ENCODE results near the gene PIGQ.

The PIGQ gene

DNA sequence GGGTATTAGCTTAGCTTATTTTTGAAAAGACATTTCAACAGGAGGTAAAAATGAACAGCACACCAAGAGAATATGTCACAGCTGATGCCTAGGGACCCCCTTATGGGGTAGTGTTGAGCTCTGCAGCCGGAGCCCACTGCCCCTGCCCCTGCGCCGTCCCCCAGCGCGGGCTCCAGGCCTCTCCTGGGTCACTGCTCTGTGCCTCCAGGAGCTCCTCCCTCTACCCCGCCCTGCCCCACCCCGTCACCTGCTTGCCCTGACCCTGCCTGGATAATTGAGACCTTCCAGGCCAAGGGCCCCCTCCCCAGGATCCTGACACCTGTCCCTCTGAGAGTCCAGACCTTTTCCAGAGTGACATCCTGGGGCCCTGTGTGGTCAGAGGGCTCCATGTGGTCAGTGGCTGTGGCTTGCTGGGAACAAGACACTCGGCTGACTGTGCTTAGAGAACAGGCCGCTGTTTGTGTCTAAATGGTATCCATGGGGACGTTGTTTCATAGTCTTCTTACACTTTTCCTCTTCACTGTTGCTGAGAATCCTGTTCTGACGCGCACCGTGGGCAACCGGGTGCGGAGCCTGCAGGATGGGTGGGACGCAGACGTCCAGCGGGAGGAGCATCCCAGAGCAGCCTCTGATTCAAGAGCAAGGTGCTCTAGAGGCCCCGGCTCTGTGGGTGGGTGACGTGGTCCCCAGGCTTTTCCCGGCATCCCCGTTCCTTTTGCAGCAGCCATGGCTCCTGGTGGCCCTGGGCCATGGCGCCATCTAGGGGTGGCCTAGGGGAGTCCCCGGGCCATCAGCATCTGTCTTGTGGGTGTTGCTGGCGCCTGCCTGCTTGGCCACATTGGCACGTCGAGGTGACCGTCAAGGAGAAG lies 41.0 kb downstream of the PIGQ start:
- Histone ChIP-seq H3K27me3 (replicated peaks; ENCODE audit: control insufficient read depth, insufficient read depth, low read length) (no peaks in the 10 kb centered on the region), H3K9me3 (ENCODE audit: control insufficient read depth, low read length) (no peaks in the 10 kb centered on the region)
- peak; percentile 50 for DNase-seq (ENCODE audit: low read depth)

DNA sequence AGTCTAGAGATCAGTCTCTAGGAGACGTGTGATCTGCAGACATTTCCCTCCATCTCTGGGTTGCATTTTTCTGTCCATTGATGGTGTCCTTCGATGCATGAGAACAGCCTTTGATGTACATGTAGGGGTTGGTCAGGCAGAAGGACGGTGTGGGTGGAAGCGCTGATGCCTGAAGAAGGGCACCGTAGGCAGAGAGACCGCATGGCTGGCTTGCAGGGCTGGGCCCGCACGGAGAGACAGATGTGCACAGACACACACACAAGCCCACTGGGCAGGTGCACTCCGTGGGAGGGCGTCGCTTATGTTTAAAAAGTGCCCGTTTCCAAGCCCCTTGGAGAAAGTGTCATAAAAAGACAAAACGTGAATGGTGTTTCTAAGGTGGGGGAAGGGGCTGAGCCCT lies 45.4 kb downstream of the PIGQ start:
- no peak overlapping the region for H3K4me3 ChIP-seq (ENCODE audit: low read length)
- H3K36me3 ChIP-seq (ENCODE audit: control insufficient read depth, insufficient read depth, low read length, severe bottlenecking): no peaks in the 10 kb centered on the region
- no peak overlapping the region for H3K9ac ChIP-seq (ENCODE audit: low read length)
- H3K9me3 ChIP-seq (ENCODE audit: control insufficient read depth, low read length): no peaks in the 10 kb centered on the region
- DNase-seq (ENCODE audit: low read depth): no peak
- H3K4me1 ChIP-seq (ENCODE audit: control insufficient read depth, insufficient read depth, low read length): no peaks in the 10 kb centered on the region
- H3K27me3 ChIP-seq (replicated peaks; ENCODE audit: control insufficient read depth, insufficient read depth, low read length): no peaks in the 10 kb centered on the region

More for the DNA sequence above, 41.0 kb downstream of the PIGQ start:
- no peaks in the 10 kb centered on the region for H3K4me1 ChIP-seq (ENCODE audit: control insufficient read depth, insufficient read depth, low read length)
- H3K4me3 ChIP-seq (ENCODE audit: low read length): no peak overlapping the region
- H3K36me3 ChIP-seq (ENCODE audit: control insufficient read depth, insufficient read depth, low read length, severe bottlenecking): no peaks in the 10 kb centered on the region
- no peak overlapping the region for H3K9ac ChIP-seq (ENCODE audit: low read length)

- no peaks in the 10 kb centered on the region for H3K27me3 ChIP-seq (replicated peaks; ENCODE audit: control insufficient read depth, insufficient read depth, low read length)
- no peaks in the 10 kb centered on the region for H3K9me3 ChIP-seq (ENCODE audit: control insufficient read depth, low read length)
- peaks cover 5% of the 10 kb centered on the region for H3K4me1 ChIP-seq (ENCODE audit: control insufficient read depth, insufficient read depth, low read length)
- H3K9ac ChIP-seq (ENCODE audit: low read length): no peak overlapping the region
- H3K4me3 ChIP-seq (ENCODE audit: low read length): no peak overlapping the region
- DNase-seq (ENCODE audit: low read depth): no peak
- H3K36me3 ChIP-seq (ENCODE audit: control insufficient read depth, insufficient read depth, low read length, severe bottlenecking): no peaks in the 10 kb centered on the region
These were observed 47.2 kb downstream of the PIGQ start for GRCh38 chr16:616733-617586.

- Histone ChIP-seq H3K4me3 (ENCODE audit: low read length) (no peak overlapping the region), H3K4me1 (ENCODE audit: control insufficient read depth, insufficient read depth, low read length) (peaks cover 10% of the 10 kb centered on the region), H3K9ac (ENCODE audit: low read length) (no peak overlapping the region), H3K36me3 (ENCODE audit: control insufficient read depth, insufficient read depth, low read length, severe bottlenecking) (no peaks in the 10 kb centered on the region), H3K27me3 (replicated peaks; ENCODE audit: control insufficient read depth, insufficient read depth, low read length) (no peaks in the 10 kb centered on the region), H3K9me3 (ENCODE audit: control insufficient read depth, low read length) (no peaks in the 10 kb centered on the region)
- DNase-seq (ENCODE audit: low read depth): no peak
These were observed 48.1 kb downstream of the PIGQ start for GRCh38 chr16:617855-618254.

- H3K4me3 ChIP-seq (ENCODE audit: low read length): no peak overlapping the region
- H3K27me3 ChIP-seq (replicated peaks; ENCODE audit: control insufficient read depth, insufficient read depth, low read length): no peaks in the 10 kb centered on the region
- peaks cover 3% of the 10 kb centered on the region for H3K36me3 ChIP-seq (ENCODE audit: control insufficient read depth, insufficient read depth, low read length, severe bottlenecking)
- H3K9me3 ChIP-seq (ENCODE audit: control insufficient read depth, low read length): no peaks in the 10 kb centered on the region
- H3K9ac ChIP-seq (ENCODE audit: low read length): no peak overlapping the region
- no peak for DNase-seq (ENCODE audit: low read depth)
- H3K4me1 ChIP-seq (ENCODE audit: control insufficient read depth, insufficient read depth, low read length): peaks cover 10% of the 10 kb centered on the region
These were observed 49.8 kb downstream of the PIGQ start for GRCh38 chr16:619476-620100.

DNA sequence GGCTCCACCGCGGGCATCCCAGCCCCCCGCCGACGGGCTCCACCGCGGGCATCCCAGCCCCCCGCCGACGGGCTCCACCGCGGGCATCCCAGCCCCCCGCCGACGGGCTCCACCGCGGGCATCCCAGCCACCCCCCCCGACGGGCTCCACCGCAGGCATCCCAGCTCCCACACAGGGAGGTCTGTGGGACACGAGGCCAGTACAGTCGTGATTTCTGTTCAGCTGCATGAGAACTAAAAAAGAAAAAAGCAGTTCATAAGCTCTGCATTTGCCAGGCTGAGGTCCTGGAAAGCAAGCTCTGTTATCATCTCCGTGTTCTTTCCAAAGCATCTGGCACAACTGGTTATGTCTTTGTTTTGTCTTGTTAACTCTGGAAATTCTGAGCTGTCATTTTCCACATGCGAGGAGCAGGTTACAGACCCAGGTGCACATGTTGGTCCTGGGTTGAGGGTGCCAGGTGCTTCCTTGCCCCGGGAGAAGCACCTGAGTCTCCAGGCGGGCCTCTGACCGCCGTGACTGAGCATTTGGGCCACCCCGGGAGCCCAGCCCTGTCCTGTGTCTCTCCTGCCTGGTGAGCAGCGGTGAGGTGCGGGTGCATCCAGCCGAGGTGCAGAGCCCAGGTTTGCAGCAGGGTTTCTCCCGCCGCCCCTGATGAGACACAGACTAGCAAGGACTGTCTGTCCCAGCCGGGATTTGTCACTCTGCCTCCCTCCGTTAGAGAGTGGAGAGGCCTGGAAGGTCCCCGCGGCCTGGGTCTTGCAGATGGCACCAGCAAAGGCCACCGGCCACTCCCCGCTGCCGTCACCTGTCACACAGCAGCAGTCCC lies 51.1 kb downstream of the PIGQ start:
- H3K4me1 ChIP-seq (ENCODE audit: control insufficient read depth, insufficient read depth, low read length): peaks cover 10% of the 10 kb centered on the region
- DNase-seq (ENCODE audit: low read depth): no peak
- no peak overlapping the region for H3K4me3 ChIP-seq (ENCODE audit: low read length)
- no peak overlapping the region for H3K9ac ChIP-seq (ENCODE audit: low read length)
- H3K9me3 ChIP-seq (ENCODE audit: control insufficient read depth, low read length): no peaks in the 10 kb centered on the region
- peaks cover 3% of the 10 kb centered on the region for H3K36me3 ChIP-seq (ENCODE audit: control insufficient read depth, insufficient read depth, low read length, severe bottlenecking)
- H3K27me3 ChIP-seq (replicated peaks; ENCODE audit: control insufficient read depth, insufficient read depth, low read length): no peaks in the 10 kb centered on the region

DNA sequence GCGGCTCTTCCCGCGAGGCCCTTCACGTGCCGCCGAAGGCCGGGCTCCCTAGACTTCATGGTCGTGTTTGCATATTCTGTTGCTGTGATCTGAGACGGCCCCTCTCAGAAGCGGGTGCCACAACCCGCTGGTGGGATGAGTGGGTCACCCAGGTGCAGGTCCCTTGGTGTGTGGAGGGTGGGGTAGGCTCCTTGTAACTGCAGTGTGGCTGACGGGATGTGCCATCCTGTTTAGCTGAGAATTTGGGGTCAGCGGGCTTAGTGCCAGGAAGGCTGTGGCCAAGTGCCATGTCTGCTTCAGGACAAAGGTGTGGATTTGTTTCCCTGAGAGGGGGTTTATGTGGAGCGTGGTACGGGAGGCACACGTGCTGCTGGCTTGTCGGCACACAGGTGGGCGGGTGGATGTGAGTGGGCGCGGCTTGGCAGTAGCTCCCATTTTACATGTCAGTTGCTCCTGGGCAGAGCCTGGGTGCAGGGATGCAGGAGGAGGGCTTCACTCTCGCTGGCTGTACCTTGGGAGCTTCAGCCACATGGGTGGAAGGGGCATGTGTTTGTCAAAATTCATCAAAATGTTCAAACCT lies 51.8 kb downstream of the PIGQ start:
- no peaks in the 10 kb centered on the region for H3K27me3 ChIP-seq (replicated peaks; ENCODE audit: control insufficient read depth, insufficient read depth, low read length)
- H3K4me3 ChIP-seq (ENCODE audit: low read length): no peak overlapping the region
- no peaks in the 10 kb centered on the region for H3K9me3 ChIP-seq (ENCODE audit: control insufficient read depth, low read length)
- H3K4me1 ChIP-seq (ENCODE audit: control insufficient read depth, insufficient read depth, low read length): peaks cover 15% of the 10 kb centered on the region
- no peak overlapping the region for H3K9ac ChIP-seq (ENCODE audit: low read length)
- no peak for DNase-seq (ENCODE audit: low read depth)
- peaks cover 3% of the 10 kb centered on the region for H3K36me3 ChIP-seq (ENCODE audit: control insufficient read depth, insufficient read depth, low read length, severe bottlenecking)

DNA sequence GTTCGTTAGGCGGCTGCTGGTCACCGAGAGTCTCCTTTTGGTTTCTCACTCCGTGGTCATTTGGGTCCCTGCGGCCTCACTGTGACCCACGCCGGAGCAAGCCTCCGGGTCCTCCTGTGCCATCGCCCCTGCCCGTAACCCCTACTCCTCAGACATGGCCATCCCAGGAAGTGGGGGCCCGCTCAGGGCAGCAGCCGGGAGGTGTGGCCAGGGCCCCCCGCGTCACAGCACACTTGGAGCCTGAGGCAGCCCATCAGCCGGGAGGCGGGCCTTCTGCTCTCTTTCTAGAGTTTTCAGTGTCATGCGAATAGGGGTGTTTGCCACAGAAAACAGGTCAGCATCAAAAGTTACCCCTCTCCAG lies 53.1 kb downstream of the PIGQ start:
- H3K4me3 ChIP-seq (ENCODE audit: low read length): peak overlapping the region; percentile 27
- H3K9ac ChIP-seq (ENCODE audit: low read length): peak overlapping the region; percentile 46
- no peak for DNase-seq (ENCODE audit: low read depth)
- H3K4me1 ChIP-seq (ENCODE audit: control insufficient read depth, insufficient read depth, low read length): peaks cover 24% of the 10 kb centered on the region
- H3K36me3 ChIP-seq (ENCODE audit: control insufficient read depth, insufficient read depth, low read length, severe bottlenecking): peaks cover 8% of the 10 kb centered on the region
- no peaks in the 10 kb centered on the region for H3K27me3 ChIP-seq (replicated peaks; ENCODE audit: control insufficient read depth, insufficient read depth, low read length)
- H3K9me3 ChIP-seq (ENCODE audit: control insufficient read depth, low read length): no peaks in the 10 kb centered on the region

DNA sequence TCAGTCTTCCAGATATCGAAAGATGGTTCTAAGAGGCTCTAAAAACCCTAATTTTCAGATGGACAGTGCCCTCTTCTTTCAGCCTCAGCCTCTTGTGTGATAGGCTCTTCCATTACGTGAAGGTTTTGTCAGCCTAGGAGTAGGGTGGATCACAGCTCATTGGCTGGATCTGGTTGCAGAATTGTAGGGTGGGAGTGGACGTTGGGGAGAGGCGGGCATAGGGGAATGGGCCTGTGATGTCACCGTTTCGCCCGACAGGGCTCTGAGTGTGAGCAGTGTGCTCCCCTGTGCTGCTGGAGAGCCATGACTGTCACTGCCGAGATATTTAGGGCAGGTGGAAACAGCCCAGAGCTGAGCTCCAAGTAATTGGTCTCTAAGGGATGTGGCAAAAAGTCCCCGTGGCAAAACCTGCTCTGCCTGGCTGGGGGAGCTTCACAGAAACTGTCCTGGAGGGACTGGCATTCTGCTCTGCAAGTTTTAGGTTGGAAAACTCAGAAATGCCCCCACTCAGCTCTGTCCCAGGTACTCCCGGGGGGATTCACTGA lies 54.8 kb downstream of the PIGQ start:
- peaks cover 24% of the 10 kb centered on the region for H3K4me1 ChIP-seq (ENCODE audit: control insufficient read depth, insufficient read depth, low read length)
- H3K9me3 ChIP-seq (ENCODE audit: control insufficient read depth, low read length): no peaks in the 10 kb centered on the region
- H3K27me3 ChIP-seq (replicated peaks; ENCODE audit: control insufficient read depth, insufficient read depth, low read length): no peaks in the 10 kb centered on the region
- H3K4me3 ChIP-seq (ENCODE audit: low read length): no peak overlapping the region
- peaks cover 11% of the 10 kb centered on the region for H3K36me3 ChIP-seq (ENCODE audit: control insufficient read depth, insufficient read depth, low read length, severe bottlenecking)
- no peak for DNase-seq (ENCODE audit: low read depth)
- no peak overlapping the region for H3K9ac ChIP-seq (ENCODE audit: low read length)
